GM23338 (cell line): ENCODE data around the gene KCNK3. TPM values are rescaled to one million over a fixed set of nuclear protein-coding genes. Genes with fewer than 3 reads are reported as not detected.

Source experiments
- ATAC-seq: fragments of 200-7000 bp; cut with Tn5 transposase; 3 replicates; pipeline ENCODE4 v1.9.1; 2020
- DNase-seq: peaks from one replicate; pipeline ENCODE4 v3.0.0-alpha.2; 2015; ENCODE audit warnings: low spot score
- H2AFZ ChIP-seq: fragments of 200-600 bp; sonication (generic); 2 replicates; pipeline ENCODE4 v1.8.0; 2016; ENCODE audit warnings: antibody characterized with exemption, mild to moderate bottlenecking, moderate library complexity
- H3F3A ChIP-seq: fragments of 200-600 bp; sonication (generic); replicated peaks from 2 replicates; pipeline ENCODE4 v1.8.0; 2017; ENCODE audit warnings: antibody characterized with exemption, mixed run types, low read depth
- H3K27ac ChIP-seq: fragments of 200-600 bp; sonication (generic); 2 replicates; pipeline ENCODE4 v1.6.1; 2016; ENCODE audit warnings: low read depth
- H3K27me3 ChIP-seq: fragments of 200-600 bp; sonication (generic); 2 replicates; pipeline ENCODE4 v1.8.0; 2016; ENCODE audit warnings: mild to moderate bottlenecking, mixed run types, moderate library complexity; ENCODE audit not compliant: insufficient read depth
- H3K36me3 ChIP-seq: fragments of 200-600 bp; sonication (generic); 2 replicates; pipeline ENCODE4 v1.8.0; 2016; ENCODE audit warnings: mild to moderate bottlenecking; ENCODE audit not compliant: insufficient read depth
- H3K4me1 ChIP-seq: fragments of 200-600 bp; sonication (generic); 2 replicates; pipeline ENCODE4 v1.8.0; 2016; ENCODE audit warnings: mild to moderate bottlenecking, moderate library complexity; ENCODE audit not compliant: insufficient read depth
- H3K4me2 ChIP-seq: fragments of 200-600 bp; sonication (generic); 2 replicates; pipeline ENCODE4 v1.7.1; 2017; ENCODE audit warnings: mixed run types
- H3K4me3 ChIP-seq: fragments of 200-600 bp; sonication (generic); 2 replicates; pipeline ENCODE4 v1.6.1; 2016; ENCODE audit warnings: mixed run types
- H3K79me2 ChIP-seq: fragments of 200-600 bp; sonication (generic); replicated peaks from 2 replicates; pipeline ENCODE4 v1.8.0; 2017; ENCODE audit warnings: mild to moderate bottlenecking; ENCODE audit not compliant: insufficient read depth
- H3K9me2 ChIP-seq: fragments of 200-600 bp; sonication (generic); 2 replicates; pipeline ENCODE4 v1.8.0; 2017; ENCODE audit not compliant: insufficient read depth
- H4K20me1 ChIP-seq: fragments of 200-600 bp; sonication (generic); replicated peaks from 2 replicates; pipeline ENCODE4 v1.8.0; 2017; ENCODE audit warnings: mild to moderate bottlenecking; ENCODE audit not compliant: insufficient read depth
- H3K27ac Mint-ChIP-seq: 2 replicates; pipeline ENCODE4 v1.8.0; 2020; ENCODE audit warnings: inconsistent platforms, mild to moderate bottlenecking, moderate library complexity, mixed read lengths
- H3K27me3 Mint-ChIP-seq: 3 replicates; pipeline ENCODE4 v1.8.0; 2022; ENCODE audit warnings: low read depth, mild to moderate bottlenecking, moderate library complexity, mixed read lengths, inconsistent platforms; ENCODE audit not compliant: insufficient read depth, poor library complexity
- H3K36me3 Mint-ChIP-seq: 3 replicates; pipeline ENCODE4 v1.8.0; 2021; ENCODE audit warnings: low read depth, mild to moderate bottlenecking, inconsistent platforms, moderate library complexity, mixed read lengths
- H3K4me1 Mint-ChIP-seq: 3 replicates; pipeline ENCODE4 v1.8.0; 2020; ENCODE audit warnings: mild to moderate bottlenecking, inconsistent platforms, mixed read lengths
- H3K4me3 Mint-ChIP-seq: 3 replicates; pipeline ENCODE4 v1.8.0; 2021; ENCODE audit warnings: moderate library complexity, mild to moderate bottlenecking, inconsistent platforms, mixed read lengths
- H3K9me3 Mint-ChIP-seq: 3 replicates; pipeline ENCODE4 v1.8.0; 2020; ENCODE audit warnings: moderate library complexity, mild to moderate bottlenecking, inconsistent platforms, mixed read lengths
- CREB1 ChIP-seq: fragments of 250-450 bp; sonication (Bioruptor Pico); IDR thresholded peaks from 2 replicates; pipeline ENCODE4 v1.5.0; 2020; ENCODE audit warnings: low read depth, mild to moderate bottlenecking, moderate library complexity
- CTCF ChIP-seq, 2 experiments: fragments of 200-600 bp in 1 of 2; sonication (generic) in 1 of 2; conservative IDR thresholded peaks; 2 replicates each; pipeline versions ENCODE4 v1.5.1 to v1.6.1; 2016 to 2017; ENCODE audit warnings: antibody characterized with exemption in 2 of 2, low read depth in 2 of 2, mild to moderate bottlenecking in 2 of 2, moderate library complexity in 1 of 2
- ETS1 ChIP-seq: IDR thresholded peaks from 2 replicates; pipeline ENCODE4 v1.6.1; 2016; ENCODE audit warnings: antibody characterized with exemption
- EZH2 ChIP-seq: fragments of 200-600 bp; sonication (generic); IDR thresholded peaks from one replicate; pipeline ENCODE4 v1.8.0; 2017; ENCODE audit warnings: antibody characterized with exemption, mild to moderate bottlenecking, low read depth; ENCODE audit not compliant: unreplicated experiment
- EZH2phosphoT487 ChIP-seq: fragments of 200-600 bp; sonication (generic); IDR thresholded peaks from one replicate; pipeline ENCODE4 v1.8.1; 2018; ENCODE audit warnings: antibody characterized with exemption; ENCODE audit not compliant: unreplicated experiment
- JUNB ChIP-seq: IDR thresholded peaks from one replicate; pipeline ENCODE4 v1.6.1; 2016; ENCODE audit warnings: antibody characterized with exemption; ENCODE audit not compliant: unreplicated experiment
- NANOG ChIP-seq: IDR thresholded peaks from 2 replicates; pipeline ENCODE4 v1.6.1; 2016; ENCODE audit warnings: antibody characterized with exemption, borderline replicate concordance
- POLR2AphosphoS5 ChIP-seq: IDR thresholded peaks from 2 replicates; pipeline ENCODE4 v1.6.1; 2016; ENCODE audit warnings: antibody characterized with exemption, low read depth
- REST ChIP-seq: IDR thresholded peaks from one replicate; pipeline ENCODE4 v1.6.1; 2018; ENCODE audit warnings: antibody characterized with exemption; ENCODE audit not compliant: unreplicated experiment
- STAT1 ChIP-seq: IDR thresholded peaks from one replicate; pipeline ENCODE4 v1.6.1; 2016; ENCODE audit warnings: antibody characterized with exemption; ENCODE audit not compliant: unreplicated experiment
- ZNF114 ChIP-seq: fragments of 250-450 bp; sonication (Bioruptor Pico); IDR thresholded peaks from 2 replicates; pipeline ENCODE4 v1.5.0; 2020; ENCODE audit warnings: mild to moderate bottlenecking, moderate library complexity
- ZNF462 ChIP-seq: fragments of 250-450 bp; sonication (Bioruptor Pico); IDR thresholded peaks from 2 replicates; pipeline ENCODE4 v1.5.0; 2020; ENCODE audit warnings: mild to moderate bottlenecking, moderate library complexity
- polyA plus RNA-seq: library from polyadenylated mRNA; unstranded; fragments of >200 nt; fragmentation: Nextera tagmentation; extraction: Ambion mirVana; gene quantifications from 2 replicates; pipeline ENCODE4 v1.2.1, GENCODE V29; 2016
- total RNA-seq: library from RNA; depleted of rRNA; stranded (reverse); fragments of >200 nt; shearing (Covaris generic); gene quantifications from 2 replicates; pipeline ENCODE4 v1.2.3, GENCODE V29; 2014

Gene KCNK3
- total and polyA plus RNA-seq, 2 experiments from 2014 or later, result not detected

- H3K4me1 Mint-ChIP-seq, result peaks cover 7% of the 10 kb centered on the region; the same call in 2 of the 3 replicates
- H3K4me3 ChIP-seq, result no peak overlapping the region
- H2AFZ ChIP-seq, result no peak overlapping the region
- no peaks in the 10 kb centered on the region for H3K9me2 ChIP-seq
- no peak overlapping the region for H3K4me2 ChIP-seq
- DNase-seq (no peak), ATAC-seq (no peak)
- no peaks in the 10 kb centered on the region; the same call in 2 of the 3 replicates for H3K9me3 Mint-ChIP-seq
- no peak for TF ChIP-seq JUNB
- no peak for TF ChIP-seq CREB1
- no peak for TF ChIP-seq POLR2AphosphoS5
- no peak for TF ChIP-seq ZNF114 (CRISPR knock-in tag)
- TF ChIP-seq ETS1, result no peak
- TF ChIP-seq STAT1, result no peak
- no peak for TF ChIP-seq EZH2
- no peak for TF ChIP-seq EZH2phosphoT487
- TF ChIP-seq REST, result no peak
- no peak for TF ChIP-seq ZNF462 (CRISPR knock-in tag)
- TF ChIP-seq CTCF (conservative IDR thresholded peaks at IDR 0.05; ENCODE audit: low read depth in 2 of 2), result no peak
- TF ChIP-seq NANOG, result no peak
- no peak overlapping the region for H3K4me3 Mint-ChIP-seq
- no peak overlapping the region for H3K27ac ChIP-seq
- H3K27me3 ChIP-seq, result no peaks in the 10 kb centered on the region
- H4K20me1 ChIP-seq, result no peaks in the 10 kb centered on the region
- H3K36me3 ChIP-seq, result no peaks in the 10 kb centered on the region
- no peaks in the 10 kb centered on the region for H3K4me1 ChIP-seq
- H3K27me3 Mint-ChIP-seq, result peaks cover 4% of the 10 kb centered on the region
- no peaks in the 10 kb centered on the region for H3K79me2 ChIP-seq
- H3F3A ChIP-seq, result no peaks in the 10 kb centered on the region
- no peak overlapping the region for H3K27ac Mint-ChIP-seq
- H3K36me3 Mint-ChIP-seq, result no peaks in the 10 kb centered on the region
Observed at GRCh38 chr2:26715528-26716270, 23.2 kb downstream of the KCNK3 start.
